ES-I3 (cell line): Measurements from ENCODE around the gene SLIT3.

ENCODE experiments used
- H3K36me3 ChIP-seq: 2 replicates; pipeline ENCODE4 v1.6.1; 2013; ENCODE audit warnings: mild to moderate bottlenecking, low read length, control low read depth, moderate library complexity; ENCODE audit not compliant: insufficient read depth
- H3K4me1 ChIP-seq: 2 replicates; pipeline ENCODE4 v1.6.1; 2013; ENCODE audit warnings: mild to moderate bottlenecking, control low read depth, low read length; ENCODE audit not compliant: insufficient read depth
- H3K9ac ChIP-seq: 2 replicates; pipeline ENCODE4 v1.6.1; 2013; ENCODE audit warnings: low read depth, mild to moderate bottlenecking, low read length, moderate library complexity
- H3K9me3 ChIP-seq: 2 replicates; pipeline ENCODE4 v1.6.1; 2013; ENCODE audit warnings: mild to moderate bottlenecking, low read length, moderate library complexity; ENCODE audit not compliant: control insufficient read depth, insufficient read depth

The SLIT3 gene

GRCh38 chr5:168813184-168813968 lies 487.6 kb downstream of the SLIT3 start:
- Histone ChIP-seq H3K36me3 (no peaks in the 10 kb centered on the region), H3K9me3 (no peaks in the 10 kb centered on the region), H3K4me1 (peaks cover 9% of the 10 kb centered on the region; the same call in 1 of the 2 replicates), H3K9ac (no peak overlapping the region)

- no peak overlapping the region for H3K9ac ChIP-seq
- no peaks in the 10 kb centered on the region for H3K36me3 ChIP-seq
- no peaks in the 10 kb centered on the region for H3K4me1 ChIP-seq
- H3K9me3 ChIP-seq: no peaks in the 10 kb centered on the region
These were observed 490.3 kb downstream of the SLIT3 start for GRCh38 chr5:168810641-168811040.

GRCh38 chr5:168809218-168809617 lies 491.7 kb downstream of the SLIT3 start:
- no peaks in the 10 kb centered on the region for H3K36me3 ChIP-seq

GRCh38 chr5:168808051-168808616 lies 492.8 kb downstream of the SLIT3 start:
- no peaks in the 10 kb centered on the region for H3K4me1 ChIP-seq
- no peak overlapping the region for H3K9ac ChIP-seq
- no peaks in the 10 kb centered on the region for H3K9me3 ChIP-seq
- H3K36me3 ChIP-seq: no peaks in the 10 kb centered on the region

More at GRCh38 chr5:168809218-168809617, 491.7 kb downstream of the SLIT3 start:
- no peaks in the 10 kb centered on the region for H3K4me1 ChIP-seq
- no peak overlapping the region for H3K9ac ChIP-seq
- H3K9me3 ChIP-seq: no peaks in the 10 kb centered on the region

GRCh38 chr5:168807287-168807686 lies 493.7 kb downstream of the SLIT3 start:
- Histone ChIP-seq H3K9me3 (no peaks in the 10 kb centered on the region), H3K36me3 (no peaks in the 10 kb centered on the region), H3K4me1 (no peaks in the 10 kb centered on the region), H3K9ac (no peak overlapping the region)

- H3K9ac ChIP-seq: no peak overlapping the region
- H3K36me3 ChIP-seq: no peaks in the 10 kb centered on the region
- no peaks in the 10 kb centered on the region for H3K9me3 ChIP-seq
- no peaks in the 10 kb centered on the region for H3K4me1 ChIP-seq
These were observed 497.4 kb downstream of the SLIT3 start for GRCh38 chr5:168803541-168803940.

- no peaks in the 10 kb centered on the region for H3K4me1 ChIP-seq
- H3K36me3 ChIP-seq: no peaks in the 10 kb centered on the region
- H3K9me3 ChIP-seq: no peaks in the 10 kb centered on the region
- no peak overlapping the region for H3K9ac ChIP-seq
These were observed 498.6 kb downstream of the SLIT3 start for GRCh38 chr5:168802337-168802736.

GRCh38 chr5:168801567-168801966 lies 499.4 kb downstream of the SLIT3 start:
- Histone ChIP-seq H3K9ac (no peak overlapping the region), H3K4me1 (no peaks in the 10 kb centered on the region), H3K9me3 (no peaks in the 10 kb centered on the region), H3K36me3 (no peaks in the 10 kb centered on the region)

GRCh38 chr5:168800701-168801100 lies 500.2 kb downstream of the SLIT3 start:
- H3K4me1 ChIP-seq: no peaks in the 10 kb centered on the region
- no peaks in the 10 kb centered on the region for H3K36me3 ChIP-seq
- H3K9me3 ChIP-seq: no peaks in the 10 kb centered on the region
- no peak overlapping the region for H3K9ac ChIP-seq

GRCh38 chr5:168798065-168799023 lies 502.6 kb downstream of the SLIT3 start:
- Histone ChIP-seq H3K9ac (no peak overlapping the region), H3K9me3 (no peaks in the 10 kb centered on the region), H3K36me3 (no peaks in the 10 kb centered on the region), H3K4me1 (no peaks in the 10 kb centered on the region)

- Histone ChIP-seq H3K36me3 (no peaks in the 10 kb centered on the region), H3K9me3 (no peaks in the 10 kb centered on the region), H3K9ac (no peak overlapping the region), H3K4me1 (no peaks in the 10 kb centered on the region)
These were observed 504.1 kb downstream of the SLIT3 start for GRCh38 chr5:168796593-168797580.

- no peaks in the 10 kb centered on the region for H3K9me3 ChIP-seq
- no peak overlapping the region for H3K9ac ChIP-seq
- no peaks in the 10 kb centered on the region for H3K4me1 ChIP-seq
- no peaks in the 10 kb centered on the region for H3K36me3 ChIP-seq
These were observed 504.9 kb downstream of the SLIT3 start for GRCh38 chr5:168796000-168796399.

- Histone ChIP-seq H3K36me3 (no peaks in the 10 kb centered on the region; the same call in 1 of the 2 replicates), H3K4me1 (no peaks in the 10 kb centered on the region)
These were observed 506.8 kb downstream of the SLIT3 start for GRCh38 chr5:168793841-168794837.

More at GRCh38 chr5:168793841-168794837, 506.8 kb downstream of the SLIT3 start:
- Histone ChIP-seq H3K9me3 (no peaks in the 10 kb centered on the region), H3K9ac (no peak overlapping the region)
